Hindlimb muscle (tissue), 1 donor: ENCODE measurements around the gene IKBKE. TPM values are rescaled to one million over a fixed set of nuclear protein-coding genes. Genes with fewer than 3 reads are reported as not detected.
A peak's percentile ranks its signal among the peaks of the same experiment; 100 is the strongest.

Experiments used
- DNase-seq: peaks from one replicate; pipeline ENCODE4 v3.0.0-alpha.2; 2013
- polyA plus RNA-seq: library from polyadenylated mRNA; unstranded; fragments of 120-200 nt; gene quantifications from one replicate; pipeline ENCODE4 v1.2.1, GENCODE V29; 2013; ENCODE audit not compliant: insufficient read length

The IKBKE gene
- polyA plus RNA-seq, 1 donor: 3.1 TPM

DNA sequence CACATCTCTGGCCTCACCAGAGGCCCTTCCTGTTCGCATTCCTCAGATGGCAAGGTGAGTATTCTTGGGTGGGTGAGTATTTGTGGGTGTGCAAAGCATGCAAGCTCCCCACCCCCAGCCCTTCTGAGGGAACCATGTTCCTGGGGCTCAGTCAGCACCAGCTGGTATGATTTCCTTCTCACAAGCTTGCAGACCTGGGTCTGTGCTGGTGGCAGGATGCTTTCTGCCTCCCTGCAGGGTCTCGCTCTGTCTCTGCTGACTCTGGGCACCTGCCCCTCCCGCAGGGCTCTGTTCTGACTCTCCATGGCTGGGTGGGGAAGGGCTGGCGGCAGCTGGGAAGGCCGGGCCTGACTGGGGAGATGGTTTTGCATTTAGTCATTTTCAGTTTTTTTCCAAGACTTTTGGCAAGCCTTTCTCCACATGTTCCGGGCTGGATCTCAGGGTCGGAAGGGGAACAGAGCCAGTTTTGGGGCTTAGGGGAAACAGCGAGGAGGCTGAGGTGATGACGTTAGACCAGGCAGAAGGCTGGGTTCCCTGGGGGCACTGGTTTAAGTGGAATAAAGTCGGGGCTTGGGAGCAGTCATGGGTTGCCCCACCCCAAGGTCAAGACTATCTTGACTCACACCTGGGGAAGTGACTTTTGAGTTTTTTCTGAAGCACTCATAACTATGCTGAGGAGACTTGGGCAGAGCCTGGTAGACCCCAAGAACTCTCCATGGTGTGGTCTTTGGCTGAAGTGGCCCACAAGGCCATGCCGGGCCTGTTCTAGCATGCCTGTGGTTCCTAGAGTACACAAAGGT lies 43.2 kb downstream of the IKBKE start:
- peak; percentile 90 for DNase-seq

DNA sequence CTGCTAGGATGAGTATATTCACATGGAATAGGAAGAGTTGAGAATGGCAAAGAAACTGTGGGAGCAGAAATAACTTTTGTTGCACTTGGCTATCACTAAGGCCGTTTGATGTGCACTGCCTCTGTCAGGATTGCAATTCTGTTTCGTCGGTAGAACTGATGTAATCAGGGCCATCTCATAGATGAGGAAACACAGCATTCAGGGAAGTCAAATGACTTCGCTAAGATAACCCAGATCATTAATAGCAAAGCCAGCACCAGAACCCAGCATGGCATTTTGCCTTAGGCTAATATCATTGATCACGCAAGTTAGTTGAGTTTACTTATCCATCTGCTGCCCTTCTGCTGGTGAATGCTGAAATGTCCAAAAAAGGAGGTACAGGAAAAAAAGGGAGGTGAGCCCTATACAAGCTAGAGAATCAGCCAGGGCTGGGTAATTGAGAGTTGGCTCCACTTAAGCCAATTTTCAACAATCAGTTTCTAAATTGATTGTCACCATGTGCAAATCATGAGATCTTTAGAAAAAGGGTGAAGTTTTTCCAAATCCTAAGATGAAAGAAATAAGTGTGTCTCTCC lies 44.6 kb downstream of the IKBKE start:
- DNase-seq: no peak

DNA sequence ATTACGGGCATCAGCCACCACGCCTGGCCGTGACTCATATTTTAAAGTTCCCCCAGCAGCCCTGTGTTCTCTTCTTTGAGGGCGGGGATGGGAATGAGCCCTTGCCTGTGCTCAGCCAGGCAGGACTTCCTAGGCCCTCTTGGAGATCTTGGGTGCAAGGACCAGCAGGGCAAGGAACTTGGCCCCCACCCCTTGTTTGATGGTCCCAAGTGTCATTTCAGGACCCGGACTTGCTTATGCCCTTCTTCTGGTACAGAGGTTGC lies 46.4 kb downstream of the IKBKE start:
- no peak for DNase-seq

DNA sequence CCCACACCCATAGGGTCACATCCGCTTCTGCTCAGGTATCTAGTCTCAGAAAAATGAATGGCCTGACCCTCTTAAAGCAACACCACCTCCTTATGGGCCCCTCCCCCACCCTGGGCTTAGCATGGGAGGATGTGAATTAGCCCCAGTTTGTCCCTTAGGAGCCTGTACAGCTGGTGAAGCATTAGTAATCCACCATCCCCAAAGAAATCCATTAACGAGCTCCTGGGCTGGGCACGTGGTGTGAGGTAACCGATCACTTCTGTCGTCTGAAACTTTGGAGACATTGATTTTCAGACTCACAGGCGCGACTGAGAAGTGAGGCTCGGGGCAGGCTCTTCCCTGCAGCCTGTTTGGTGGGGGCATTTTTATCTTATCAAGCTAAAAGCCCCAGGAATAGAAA lies 47.5 kb downstream of the IKBKE start:
- DNase-seq: no peak

DNA sequence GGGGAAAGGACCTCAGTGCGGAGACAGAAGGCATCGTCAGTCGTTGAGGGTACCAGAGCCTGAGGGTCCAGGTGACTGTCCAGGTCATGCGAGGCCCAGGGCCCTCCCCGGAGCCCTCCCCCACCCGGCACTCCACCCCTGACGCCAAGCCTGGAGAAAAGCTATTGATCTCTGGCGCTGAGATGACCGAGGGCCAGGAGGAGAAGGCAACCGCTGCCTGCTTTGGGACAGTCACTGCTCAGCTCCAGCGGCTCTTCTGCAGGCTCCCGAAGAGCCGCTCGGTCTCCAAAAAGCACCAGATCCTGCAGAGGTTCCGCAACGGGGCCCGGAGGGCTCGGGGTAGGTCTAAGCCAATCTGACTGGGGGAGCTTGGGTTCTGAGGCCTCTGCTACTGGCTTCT lies 47.9 kb downstream of the IKBKE start:
- DNase-seq: no peak

DNA sequence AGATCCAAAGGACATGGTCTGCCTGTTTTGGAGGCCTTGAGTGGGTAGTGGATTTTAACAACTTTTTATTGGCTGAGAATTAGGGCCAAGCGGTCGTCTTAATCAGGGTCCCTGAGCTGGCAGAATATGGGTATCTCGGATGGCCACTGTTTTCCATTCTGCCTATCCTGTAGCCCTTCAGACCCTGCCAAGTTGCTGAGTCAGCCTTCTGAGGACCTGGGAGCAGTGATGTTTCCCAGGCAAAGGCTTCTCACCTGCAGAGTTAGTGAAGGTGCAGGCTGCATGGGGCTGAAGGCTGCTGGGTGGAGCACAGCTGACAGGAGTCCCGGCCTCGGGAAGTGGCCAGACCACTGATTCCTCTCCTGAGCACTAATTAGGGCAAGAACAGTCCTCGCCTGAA lies 48.5 kb downstream of the IKBKE start:
- no peak for DNase-seq

DNA sequence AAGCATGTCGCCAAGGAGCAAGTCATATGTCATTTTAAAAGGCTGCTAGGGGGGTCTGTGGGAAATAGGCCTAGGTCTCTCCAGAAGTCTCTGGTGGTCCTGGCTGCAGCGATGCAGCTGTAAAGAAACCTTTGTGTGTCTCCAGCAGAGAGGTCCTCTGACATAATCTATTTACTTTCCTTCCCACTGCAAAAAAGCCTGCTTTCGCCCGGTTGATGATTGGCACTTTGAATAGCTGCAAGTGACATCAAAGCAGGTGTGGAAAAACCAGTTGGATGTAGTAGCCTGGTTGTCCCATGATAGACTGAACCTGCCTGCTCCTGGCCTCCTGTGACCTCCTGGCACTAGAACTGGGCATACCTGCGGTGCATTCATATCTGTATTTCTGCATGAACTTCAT lies 50.9 kb downstream of the IKBKE start:
- no peak for DNase-seq

DNA sequence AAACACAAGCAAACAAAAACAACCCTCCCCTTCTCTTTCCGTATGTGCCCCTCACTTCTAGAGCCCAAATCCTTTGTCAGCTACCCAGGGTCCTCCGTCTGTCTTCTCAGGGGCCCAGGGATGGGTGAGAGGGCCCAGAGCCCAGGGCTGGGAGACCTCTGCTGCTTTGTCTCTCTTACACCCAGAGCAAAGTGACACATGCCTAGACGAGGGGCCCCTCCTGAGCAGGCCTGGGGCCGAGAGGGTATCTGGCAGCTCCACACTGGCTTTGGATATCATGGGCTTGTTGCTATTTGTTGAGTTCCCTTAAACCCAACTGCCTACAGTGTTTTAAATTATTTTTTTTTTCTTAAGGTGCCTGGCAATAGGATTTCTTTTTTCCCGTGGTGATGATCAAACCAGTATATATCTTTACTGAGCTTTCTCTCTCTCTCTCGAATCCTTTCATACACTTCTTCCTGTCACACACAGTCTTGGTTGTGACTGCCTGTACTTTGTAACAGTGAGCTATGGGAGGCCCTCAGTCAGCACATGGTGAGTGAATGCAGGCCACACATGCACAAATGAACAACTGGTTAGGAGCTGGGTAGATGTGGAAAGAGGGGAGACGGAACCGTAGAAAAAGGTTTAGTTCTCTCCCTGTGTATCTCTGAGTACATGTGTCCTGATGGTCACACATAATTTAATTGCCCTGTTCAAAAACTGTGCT lies 51.6 kb downstream of the IKBKE start:
- DNase-seq: no peak

DNA sequence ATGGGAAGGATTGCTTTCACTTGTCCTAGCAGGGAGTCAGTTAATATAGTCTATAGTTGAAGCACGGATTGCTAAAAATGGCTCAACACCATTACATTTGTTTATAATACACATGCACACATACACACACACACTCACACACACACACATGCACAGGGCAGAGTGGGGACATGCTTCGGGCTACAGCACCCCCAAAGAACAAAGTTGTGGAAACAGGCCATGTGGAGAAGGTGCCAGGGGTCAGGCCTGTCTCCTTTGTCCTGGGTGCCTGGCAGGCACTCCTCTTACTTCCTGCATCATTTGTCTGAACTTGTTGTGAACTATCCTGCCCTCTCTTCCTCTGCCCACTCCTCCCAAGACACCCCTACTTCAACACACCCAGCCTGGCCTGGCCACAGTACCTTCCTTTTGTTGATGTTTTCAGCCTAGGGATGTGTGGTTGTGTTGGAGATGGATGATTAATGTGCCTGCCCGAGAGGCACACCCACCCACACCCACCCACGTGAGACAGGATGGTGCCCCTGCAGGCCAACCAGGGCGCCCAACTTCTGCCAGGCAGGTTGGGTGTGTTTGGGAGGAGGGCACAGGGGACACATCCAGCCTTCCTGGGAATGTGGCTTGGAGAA lies 54.6 kb downstream of the IKBKE start:
- DNase-seq: no peak

DNA sequence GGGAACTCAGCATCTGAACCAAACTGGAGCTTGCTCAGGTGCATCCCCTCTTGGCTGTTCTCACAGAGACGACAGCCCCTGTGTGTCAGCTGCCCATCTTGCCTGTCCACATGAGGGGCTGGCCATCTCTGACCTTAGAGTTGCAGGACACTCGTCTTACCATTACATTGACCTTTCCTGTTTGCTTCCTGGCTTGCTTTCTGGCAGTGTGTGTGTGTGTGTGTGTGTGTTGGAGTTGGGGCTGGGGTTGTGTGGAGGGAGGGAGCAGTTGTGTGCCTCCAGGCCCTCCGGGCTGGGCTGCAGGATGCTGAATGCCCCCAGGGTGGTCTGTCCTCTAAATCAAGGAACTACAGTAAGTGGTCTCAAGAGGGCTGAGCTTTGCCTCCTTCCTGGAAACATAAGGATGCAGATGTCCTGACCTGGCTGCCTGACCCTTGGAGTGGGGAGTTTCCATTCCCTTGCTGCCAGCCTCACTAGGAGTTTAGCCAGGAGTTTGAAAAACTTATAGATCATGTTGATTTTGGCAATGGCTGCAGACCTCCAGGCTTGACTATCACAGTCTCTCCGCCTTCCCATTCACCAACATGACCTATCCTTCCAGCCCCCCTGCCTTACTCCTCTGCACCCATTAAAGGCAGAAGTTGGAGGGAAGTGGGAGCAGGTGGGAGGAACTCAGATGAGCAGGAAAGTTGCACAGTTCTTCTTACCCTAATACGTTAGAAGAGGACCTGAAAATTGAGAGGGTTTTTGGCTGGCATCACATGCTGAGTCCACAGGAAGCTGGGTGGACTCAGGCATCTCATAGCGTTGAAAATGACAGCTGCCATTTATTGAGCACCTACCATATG lies 56.0 kb downstream of the IKBKE start:
- no peak for DNase-seq

DNA sequence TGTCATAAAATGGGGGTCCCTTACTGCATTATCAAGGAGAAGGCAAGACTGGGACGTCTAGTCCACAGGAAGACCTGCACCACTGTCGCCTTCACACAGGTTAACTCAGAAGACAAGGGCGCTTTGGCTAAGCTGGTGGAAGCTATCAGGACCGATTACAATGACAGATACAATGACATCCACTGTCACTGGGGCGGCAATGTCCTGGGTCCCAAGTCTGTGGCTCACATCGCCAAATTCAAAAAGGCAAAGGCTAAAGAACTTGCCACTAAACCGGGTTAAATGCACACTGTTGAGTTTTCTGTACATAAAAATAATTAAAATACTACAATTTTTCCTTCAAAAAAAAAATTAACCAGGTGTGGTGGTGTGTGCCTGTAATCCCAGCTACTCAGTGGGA lies 59.1 kb downstream of the IKBKE start:
- no peak for DNase-seq

DNA sequence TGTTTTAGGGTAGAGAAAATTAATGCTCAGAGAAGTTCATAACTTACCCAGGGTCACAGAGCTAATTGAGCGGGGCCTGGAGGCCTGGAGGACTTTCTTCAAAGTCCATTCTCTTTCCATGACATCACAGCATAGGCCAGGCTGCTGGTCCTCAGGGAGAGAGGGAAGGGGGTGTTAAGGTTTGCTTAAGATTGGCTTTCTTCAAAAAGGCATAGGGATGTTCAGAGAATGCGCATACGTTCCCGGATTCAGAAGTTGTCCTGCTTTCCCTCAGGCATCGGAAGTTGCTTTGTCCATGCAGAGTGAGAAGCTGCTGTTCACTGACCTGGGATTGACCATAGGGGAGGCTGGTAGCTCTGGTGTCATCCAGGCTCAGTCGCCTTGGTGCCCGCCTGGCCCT lies 62.1 kb downstream of the IKBKE start:
- no peak for DNase-seq

DNA sequence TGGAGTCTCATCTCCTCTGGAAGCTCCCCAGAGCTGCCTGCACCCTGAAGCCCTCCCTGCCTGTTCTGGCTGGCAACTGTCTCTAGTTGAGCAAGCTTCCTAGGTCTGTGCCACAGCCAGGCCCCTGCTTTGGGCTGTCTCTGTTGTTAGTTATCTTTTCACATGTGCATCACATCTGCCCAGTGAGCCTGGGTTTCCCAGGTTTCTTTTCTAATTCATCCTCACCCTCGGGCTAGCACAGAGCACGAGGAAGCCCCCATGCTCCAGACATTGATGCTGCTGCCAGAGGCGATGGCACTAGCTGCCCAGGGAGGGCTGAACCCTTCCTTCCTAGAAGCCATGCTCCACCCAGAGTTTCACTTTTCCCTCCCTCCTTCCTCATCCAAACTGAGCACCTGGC lies 64.3 kb downstream of the IKBKE start:
- no peak for DNase-seq

DNA sequence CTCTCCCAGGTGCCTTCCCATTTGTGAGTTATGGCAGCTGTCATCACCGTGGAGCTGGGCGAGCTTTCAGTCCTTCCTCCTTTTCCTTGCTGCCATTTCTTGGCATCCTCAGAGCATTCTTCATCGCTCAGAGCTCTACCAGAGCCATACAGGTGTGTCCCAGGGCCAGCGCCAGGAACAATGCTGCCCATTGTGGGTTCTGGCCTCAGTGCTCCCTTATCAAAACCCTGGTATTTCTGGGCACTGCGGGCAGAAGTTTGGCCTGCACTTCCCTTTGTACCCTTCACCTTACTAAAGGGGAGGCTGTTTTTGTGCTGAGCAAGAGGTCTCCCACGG lies 65.5 kb downstream of the IKBKE start:
- DNase-seq: no peak

DNA sequence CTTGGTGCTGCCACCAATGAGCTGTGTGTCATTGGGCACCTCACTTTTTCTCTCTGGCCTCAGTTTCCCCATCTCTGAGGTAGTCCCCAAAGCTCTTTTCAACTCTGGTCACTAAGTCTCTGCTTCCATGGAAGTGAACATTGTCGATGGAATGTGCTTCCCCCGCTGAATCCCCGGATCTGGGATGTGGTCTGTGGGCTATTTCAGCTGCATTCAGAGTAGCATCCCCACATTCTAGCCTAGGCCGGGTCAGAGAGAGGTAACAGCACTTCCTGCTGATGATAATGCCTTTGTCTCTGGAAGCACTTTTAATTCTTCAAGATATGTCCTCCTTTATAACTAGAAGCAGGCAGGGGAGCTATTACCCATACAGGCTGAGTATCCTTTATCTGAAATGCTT lies 66.9 kb downstream of the IKBKE start:
- no peak for DNase-seq

DNA sequence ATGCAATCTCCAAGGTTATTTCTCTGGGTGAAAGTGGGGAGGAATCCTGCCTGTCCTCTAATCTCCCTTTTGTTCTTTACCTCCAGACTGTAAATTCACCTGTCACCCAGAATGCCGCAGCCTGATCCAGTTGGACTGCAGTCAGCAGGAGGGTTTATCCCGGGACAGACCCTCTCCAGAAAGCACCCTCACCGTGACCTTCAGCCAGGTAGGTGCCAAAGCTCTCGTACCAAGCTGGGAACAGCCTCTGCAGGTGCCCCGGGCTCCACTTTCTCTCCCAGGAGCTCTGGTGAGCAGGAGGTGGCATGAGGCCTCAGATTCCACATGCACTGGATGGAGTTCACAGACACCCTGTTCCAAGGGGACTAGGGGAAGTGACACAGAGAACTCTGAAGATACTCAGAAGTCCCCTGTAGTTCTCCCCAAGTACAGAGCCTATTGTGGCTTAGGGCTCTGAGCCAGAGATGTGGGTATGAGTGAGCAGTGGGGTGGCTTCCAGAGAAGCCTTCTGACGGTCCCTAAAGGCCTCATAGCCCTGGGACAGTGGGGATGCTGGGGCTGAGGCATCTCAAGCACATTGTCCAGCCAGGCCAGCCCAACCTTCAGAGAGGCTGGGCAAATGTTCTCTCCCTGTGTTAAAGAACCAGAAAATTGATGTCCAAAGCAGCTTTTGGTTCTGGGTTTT lies 68.0 kb downstream of the IKBKE start:
- DNase-seq: no peak

DNA sequence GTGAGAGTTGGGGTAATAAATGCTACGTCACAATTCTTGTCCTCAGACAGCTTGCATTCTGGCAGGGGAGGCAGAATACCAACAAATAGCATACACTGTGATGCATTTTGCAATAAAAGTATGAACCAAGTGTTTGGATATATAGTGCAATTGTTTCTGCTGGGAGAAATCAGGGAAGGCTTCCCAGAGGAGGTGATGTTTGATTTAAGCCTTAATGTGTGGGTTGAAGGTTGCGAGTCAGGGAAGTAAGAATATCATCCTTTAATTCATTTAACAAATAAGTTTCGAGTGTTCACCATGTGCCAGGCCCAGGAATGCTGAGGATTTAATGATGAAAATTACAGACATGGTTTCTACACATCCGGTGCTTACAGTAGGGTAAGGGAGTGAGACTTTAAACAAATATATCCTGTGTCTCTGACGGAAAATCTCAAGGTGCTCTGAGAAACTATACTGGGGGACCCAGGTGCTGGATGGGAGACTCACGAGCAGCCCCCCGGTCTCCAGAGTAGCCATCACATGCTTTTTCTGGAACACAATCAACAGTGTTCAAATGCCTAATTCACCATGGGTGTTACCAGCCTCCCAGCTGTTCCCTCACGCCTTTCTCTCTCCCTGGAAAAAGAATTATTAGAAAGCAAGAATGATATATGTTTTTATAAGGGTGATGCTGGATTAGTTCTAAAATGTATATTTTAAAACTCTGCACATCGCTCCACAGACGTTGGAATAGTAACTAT lies 68.8 kb downstream of the IKBKE start:
- no peak for DNase-seq

DNA sequence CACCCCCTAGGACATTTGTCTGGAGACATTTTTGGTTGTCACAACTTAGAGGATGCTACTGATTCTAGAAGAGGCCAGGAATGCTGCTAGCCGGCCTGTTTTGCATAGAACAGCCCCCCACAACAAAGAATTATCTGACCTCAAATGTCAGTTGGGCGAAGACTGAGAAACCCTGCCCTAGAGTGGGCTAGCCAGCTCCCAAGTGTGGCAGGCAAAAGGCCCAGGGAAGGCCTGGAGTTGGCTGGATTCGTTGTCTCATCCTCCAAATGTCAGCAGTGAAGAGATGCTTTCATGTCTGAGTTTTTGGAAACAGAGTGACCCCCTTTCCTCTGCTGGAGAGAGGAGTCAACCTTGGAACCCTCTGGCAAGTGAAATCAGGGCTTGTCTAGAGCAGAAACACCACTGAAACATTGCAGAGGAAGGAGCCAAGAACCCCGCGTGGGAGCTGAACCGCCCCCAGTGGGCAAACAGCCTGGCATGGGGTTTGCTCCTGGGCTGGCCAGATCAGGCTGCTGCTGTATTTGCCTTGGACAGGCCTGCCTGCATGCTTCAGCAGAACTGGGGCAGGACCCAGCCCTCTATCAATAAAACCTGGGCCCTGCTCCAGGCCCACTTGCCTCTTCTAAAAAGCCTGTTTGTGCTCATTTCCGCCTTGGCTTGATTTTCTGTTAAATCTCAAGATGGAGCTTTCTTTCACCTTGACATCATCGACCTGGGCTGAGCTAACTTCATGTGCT lies 69.9 kb downstream of the IKBKE start:
- no peak for DNase-seq

DNA sequence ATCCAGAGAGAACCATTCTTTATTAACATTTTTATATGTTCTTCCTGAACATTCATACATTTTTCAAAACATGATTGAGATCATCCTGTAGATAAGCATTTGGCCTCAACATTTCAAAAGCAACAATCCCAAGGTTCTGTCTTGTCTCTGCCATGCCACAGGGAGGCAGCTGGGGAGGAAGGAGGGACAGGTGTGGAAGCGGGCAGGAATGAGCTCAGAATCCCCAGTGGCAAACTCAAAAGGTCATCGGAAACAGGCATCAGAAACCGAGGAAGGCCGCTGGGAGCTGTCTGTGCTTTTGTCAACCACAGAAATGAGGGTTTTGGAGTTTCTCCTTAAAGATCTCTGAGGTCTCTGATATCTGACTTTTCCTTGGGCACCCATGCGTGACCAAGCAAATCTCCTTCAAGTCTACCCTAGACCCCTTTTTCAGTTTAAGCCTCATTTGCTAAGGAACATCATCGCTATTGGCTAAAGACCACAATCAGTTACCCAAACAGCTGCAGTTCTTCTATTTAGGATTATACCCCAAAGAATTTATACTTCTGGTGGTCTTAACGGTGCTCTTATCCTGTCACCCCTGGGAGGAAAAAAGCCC lies 71.1 kb downstream of the IKBKE start:
- DNase-seq: no peak

DNA sequence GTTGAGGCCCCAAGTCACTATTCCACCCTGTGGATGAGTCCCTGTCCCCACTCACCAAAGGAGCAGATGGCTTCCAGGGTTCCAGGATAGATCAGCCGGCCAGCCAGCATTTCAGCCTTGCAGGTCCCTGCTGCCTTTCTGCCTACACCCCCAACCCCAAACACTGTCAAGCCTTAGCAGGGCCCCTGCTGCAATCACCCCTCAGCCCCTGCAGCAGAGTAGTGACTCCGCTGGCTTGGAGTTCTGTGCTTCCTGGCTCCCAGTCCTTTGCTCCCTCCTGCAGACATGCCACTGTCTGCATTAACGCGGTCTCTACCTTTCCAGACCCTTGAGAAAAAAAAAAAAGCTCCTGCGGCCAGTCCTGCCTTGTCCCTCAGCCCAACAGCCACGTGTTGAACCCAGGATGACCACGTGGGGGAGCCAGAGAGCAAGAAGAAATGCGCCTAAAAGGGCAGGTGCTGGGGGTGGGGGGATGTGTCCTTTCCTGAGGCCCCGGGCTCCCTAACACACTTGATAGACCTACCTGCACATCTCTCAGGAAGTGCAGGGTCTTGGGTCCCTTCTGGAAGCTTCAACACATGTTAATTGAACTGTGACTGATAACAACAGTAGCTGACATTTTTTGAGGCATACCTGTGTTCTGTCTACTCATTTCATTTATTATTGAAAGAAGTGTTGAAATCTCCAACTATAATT lies 74.4 kb downstream of the IKBKE start:
- peak; percentile 52 for DNase-seq
